GM18502 (cell line): ENCODE measurements around the gene PLA2G2C.

Source experiments
- ATAC-seq: cut with Tn5 transposase; IDR thresholded peaks from one replicate; pipeline ENCODE4 v1.9.1; 2021; ENCODE audit warnings: mild to moderate bottlenecking; ENCODE audit not compliant: unreplicated experiment, poor library complexity

PLA2G2C gene

GRCh38 chr1:20187103-20187812, 940 bp upstream of the PLA2G2C start:
- ATAC-seq = no peak

GRCh38 chr1:20184997-20185833, 1.1 kb downstream of the PLA2G2C start:
- ATAC-seq = no peak

- ATAC-seq = no peak
These were observed 1.8 kb downstream of the PLA2G2C start for GRCh38 chr1:20184481-20184900.

- ATAC-seq = no peak
These were observed 2.6 kb downstream of the PLA2G2C start for GRCh38 chr1:20183616-20184271.

- no peak for ATAC-seq
These were observed 3.3 kb downstream of the PLA2G2C start for GRCh38 chr1:20183035-20183434.

- no peak for ATAC-seq
These were observed 3.9 kb downstream of the PLA2G2C start for GRCh38 chr1:20182415-20182814.

GRCh38 chr1:20180844-20181207, 5.5 kb downstream of the PLA2G2C start:
- no peak for ATAC-seq

GRCh38 chr1:20180129-20180843, 6.0 kb downstream of the PLA2G2C start:
- no peak for ATAC-seq

GRCh38 chr1:20179371-20180128, 6.8 kb downstream of the PLA2G2C start:
- no peak for ATAC-seq

- ATAC-seq = no peak
These were observed 7.5 kb downstream of the PLA2G2C start for GRCh38 chr1:20178634-20179370.

- no peak for ATAC-seq
These were observed 11.2 kb downstream of the PLA2G2C start for GRCh38 chr1:20174937-20175666.

GRCh38 chr1:20172033-20172590, 14.2 kb downstream of the PLA2G2C start:
- ATAC-seq = no peak

GRCh38 chr1:20169932-20170331, 16.4 kb downstream of the PLA2G2C start:
- ATAC-seq = no peak

GRCh38 chr1:20168564-20169491, 17.5 kb downstream of the PLA2G2C start:
- no peak for ATAC-seq

- no peak for ATAC-seq
These were observed 19.2 kb downstream of the PLA2G2C start for GRCh38 chr1:20167126-20167525.

GRCh38 chr1:20166051-20166450, 20.3 kb downstream of the PLA2G2C start:
- ATAC-seq = no peak

GRCh38 chr1:20165522-20165951, 20.8 kb downstream of the PLA2G2C start:
- ATAC-seq = no peak
